ENCODE data around the gene RACK1.
"Not testable (repeated sequence)": the region's sequence is repeated elsewhere in the genome, so short reads cannot be mapped to it uniquely, and the experiment has no call there.

RACK1 gene

DNA sequence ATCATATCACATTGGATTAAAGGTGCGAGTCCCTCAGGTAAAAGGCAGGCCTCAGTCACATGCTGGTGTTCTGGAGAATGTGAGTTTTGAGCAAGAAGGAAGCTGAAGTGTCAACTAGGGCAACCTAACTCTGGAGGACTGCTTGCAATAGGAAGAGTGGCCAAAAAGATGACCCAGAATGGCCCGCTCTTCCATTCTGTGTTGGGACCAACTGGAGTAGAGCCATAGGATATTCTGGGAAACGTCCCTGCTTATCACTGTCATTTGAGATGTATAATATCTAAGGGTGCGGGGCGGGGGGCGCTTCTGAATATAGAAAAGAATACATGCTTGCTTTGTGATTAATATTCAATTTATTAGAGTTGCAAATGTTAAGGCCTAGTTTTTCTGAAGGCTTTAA is 31.6 kb downstream of the RACK1 start:
- DNase-seq = no peak

DNA sequence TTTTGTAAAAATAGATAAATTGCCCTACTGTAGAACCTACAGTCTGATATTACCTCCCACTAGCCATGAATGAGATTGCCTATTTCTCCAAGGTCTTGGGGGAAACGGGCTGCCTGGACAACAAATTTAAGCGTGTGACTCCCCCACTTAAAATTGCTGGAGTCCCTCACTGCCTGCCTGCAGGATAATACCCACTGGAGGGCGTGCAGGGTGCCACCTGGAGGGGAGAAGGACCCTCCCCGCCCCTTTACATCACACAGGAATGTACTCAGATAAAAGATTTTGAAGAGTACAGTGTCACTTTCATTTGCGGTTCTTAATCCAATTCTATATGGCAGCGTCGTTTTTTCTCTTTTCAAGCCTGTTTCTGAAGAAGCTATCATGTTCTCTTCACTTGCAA is 32.5 kb downstream of the RACK1 start:
- no peak for DNase-seq

DNA sequence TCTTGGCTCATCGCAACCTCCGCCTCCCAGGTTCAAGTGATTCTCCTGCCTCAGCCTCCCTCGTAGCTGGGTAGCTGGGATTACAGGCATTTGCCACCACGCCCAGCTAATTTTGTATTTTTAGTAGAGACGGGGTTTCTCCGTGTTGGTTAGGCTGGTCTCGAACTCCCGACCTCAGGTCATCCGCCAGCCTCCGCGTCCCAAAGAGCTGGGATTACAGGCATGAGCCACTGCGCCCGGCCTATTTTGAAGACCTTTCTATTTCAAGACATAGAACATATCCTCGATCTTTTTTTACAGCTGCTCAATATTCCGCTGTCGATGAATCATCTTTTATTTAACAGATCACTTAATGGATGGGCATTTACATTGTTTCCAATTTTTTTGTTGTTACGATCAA is 33.0 kb downstream of the RACK1 start:
- not testable (repeated sequence) for DNase-seq

DNA sequence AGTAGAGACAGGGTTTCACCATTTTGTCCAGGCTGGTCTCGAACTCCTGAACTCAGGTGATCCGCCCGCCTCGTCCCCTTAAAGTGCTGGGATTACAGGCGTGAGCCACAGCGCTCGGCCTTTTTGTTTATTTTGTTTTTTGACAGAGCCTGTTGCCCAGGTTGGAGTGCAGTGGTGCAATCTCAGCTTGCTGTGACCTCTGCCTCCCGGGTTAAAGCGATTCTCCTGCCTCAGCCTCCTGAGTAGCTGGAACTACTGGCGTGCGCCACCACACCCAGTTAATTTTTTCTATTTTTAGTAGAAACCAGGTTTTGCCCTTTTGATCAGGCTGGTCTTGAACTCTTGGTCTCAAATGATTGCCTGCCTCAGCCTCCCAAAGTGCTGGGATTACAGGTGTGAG is 33.6 kb downstream of the RACK1 start:
- DNase-seq = not testable (repeated sequence)

DNA sequence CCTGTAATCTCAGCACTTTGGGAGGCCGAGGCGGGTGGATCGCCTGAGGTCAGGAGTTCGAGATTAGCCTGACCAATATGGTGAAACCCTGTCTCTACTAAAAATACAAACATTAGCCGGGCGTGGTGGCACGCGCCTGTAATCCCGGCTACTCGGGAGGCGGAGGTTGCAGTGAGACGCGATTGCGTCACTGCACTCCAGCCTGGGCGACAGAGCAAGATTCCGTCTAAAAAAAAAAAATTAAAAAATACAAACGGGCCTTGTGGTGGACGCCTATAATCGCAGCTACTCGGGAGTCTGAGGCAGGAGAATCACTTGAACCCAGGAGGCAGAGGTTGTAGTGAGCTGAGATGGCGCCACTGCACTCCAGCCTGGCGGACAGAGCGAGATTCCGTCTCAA is 34.7 kb downstream of the RACK1 start:
- not testable (repeated sequence) for DNase-seq

DNA sequence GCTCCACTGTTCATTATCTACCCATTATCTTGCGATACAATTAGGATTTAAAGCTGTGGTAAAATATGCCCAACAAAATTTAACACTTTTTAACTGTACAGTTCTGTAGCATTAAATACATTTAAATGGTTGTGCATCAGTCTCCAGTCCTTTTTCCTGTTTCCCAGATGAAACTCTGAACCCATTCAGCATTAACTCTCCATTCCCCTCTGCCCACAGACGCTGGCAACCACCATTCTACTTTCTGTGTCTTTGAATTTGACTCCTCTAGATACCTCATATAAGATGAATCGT is 35.8 kb downstream of the RACK1 start:
- no peak for DNase-seq

DNA sequence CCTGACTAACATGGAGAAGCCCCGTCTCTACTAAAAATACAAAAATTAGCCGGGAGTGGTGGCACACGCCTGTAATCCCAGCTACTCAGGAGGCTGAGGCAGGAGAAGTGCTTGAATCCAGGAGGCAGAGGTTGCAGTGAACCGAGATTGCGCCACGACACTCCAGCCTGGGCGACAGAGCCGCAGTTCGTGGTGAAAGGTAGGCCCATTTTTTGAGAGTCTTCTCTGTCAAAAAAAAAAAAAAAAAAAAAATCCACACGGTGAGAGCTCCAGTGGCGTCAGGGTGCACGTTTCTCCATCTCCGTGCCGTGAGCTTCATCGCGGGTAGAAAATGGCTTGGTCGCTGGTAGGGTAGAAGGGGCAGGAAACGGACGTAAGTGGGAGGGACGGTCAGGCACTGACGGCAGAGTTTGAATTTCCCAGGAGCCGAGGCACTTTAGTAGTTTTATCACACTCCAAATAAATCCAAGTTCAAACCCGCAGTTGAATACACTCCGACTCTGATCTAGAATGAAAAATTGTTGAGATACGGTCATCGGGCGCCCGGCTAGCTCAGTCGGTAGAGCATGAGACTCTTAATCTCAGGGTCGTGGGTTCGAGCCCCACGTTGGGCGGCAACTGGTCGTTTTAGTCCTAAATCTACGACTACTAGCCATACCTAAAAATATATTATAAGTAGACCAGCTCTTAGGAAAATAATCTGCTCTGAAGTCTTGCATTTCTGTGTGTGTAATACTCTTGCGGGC is 36.3 kb downstream of the RACK1 start:
- no peak for DNase-seq

DNA sequence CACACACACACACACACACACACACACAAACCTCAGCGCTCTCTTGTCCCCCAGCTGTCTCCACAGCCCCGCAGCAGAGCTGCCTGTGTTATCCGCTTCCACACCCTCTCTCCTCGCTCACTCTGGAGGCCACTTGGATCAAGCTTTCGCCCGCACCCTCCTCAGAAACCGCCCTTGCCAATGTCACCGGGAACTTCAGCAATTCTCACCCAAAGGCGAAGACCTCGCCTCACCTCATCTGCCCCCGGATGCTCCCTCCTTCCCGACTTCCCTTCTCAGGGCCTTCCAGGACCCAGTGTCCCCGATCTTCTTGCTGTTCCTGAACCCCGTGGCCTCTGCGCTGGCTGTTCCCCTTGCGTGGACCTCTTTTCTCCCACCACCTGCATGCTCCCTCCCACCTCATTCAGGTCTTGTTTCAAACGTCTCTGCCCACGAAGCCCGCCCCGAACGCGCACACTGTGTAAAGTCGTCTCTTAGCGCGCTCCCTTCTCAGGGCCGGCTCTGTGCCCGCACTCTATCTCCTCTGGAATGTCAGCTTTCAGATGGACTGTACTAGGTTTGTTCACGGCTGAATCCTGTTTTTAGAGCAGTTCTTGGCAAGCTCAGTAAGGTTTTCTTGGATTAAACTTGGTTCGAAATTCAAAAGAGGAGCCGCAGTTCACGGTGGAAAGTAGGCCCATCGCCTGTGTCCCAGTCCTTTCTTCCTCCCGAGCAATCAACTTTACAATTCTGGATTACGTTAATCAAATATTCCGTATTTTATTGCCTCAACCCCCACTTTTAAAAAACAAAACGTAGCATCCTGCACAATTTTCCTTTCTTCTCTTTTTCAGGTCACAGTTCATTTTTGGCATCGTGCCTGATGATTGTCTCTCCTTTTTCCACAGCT is 37.7 kb downstream of the RACK1 start:
- DNase-seq = no peak

DNA sequence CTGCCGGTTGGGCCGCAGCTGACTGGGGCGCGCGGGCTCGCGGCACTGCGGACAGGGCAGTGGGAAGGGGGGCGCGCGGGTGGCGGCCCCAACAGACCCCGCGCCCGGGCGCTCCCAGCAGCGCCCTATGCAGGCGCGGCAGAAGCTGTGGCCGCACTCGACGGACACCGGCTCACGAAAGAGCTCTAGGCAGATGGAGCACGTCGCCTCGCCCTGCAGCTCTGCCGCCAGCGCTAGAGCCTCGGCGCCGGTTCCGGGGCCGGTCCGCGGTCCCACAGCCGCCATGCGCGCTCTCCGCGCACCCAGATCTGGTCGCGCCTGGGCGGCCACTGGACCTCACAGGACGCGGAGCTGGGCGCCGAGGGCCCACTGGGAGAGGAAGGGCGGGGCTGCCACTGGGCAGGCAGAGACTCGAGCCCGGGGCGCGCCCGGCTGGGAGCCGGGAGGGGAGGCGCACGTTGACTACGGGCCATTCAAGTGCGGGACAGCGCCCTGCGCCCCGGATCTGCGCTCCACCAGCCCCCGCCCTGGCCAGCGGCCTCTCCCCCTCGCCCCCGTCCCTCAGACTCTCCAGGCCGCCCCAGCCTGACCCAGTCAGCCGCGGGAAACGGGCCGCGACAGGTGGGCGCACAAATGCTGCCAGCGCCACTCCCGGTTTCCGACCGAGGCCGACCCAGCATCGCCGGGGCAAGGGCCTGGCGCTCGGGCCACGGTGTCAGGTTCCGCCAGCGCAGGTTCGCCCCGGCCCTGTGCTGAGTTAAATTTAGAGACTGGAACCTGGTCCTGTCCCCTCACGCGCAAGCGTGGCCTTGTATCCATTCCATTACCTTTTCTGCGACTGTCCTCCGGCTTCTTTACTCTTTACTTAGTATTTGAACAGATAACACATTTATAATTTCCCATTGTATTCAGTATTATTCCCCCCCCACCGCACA is 38.6 kb downstream of the RACK1 start, which contains the start of gene TRIM7:
Gene TRIM7 (minus strand): TSS at position 371 of the 935 bp plus-strand sequence. CDS start 86 bp downstream, at position 285.
- no peak for DNase-seq

DNA sequence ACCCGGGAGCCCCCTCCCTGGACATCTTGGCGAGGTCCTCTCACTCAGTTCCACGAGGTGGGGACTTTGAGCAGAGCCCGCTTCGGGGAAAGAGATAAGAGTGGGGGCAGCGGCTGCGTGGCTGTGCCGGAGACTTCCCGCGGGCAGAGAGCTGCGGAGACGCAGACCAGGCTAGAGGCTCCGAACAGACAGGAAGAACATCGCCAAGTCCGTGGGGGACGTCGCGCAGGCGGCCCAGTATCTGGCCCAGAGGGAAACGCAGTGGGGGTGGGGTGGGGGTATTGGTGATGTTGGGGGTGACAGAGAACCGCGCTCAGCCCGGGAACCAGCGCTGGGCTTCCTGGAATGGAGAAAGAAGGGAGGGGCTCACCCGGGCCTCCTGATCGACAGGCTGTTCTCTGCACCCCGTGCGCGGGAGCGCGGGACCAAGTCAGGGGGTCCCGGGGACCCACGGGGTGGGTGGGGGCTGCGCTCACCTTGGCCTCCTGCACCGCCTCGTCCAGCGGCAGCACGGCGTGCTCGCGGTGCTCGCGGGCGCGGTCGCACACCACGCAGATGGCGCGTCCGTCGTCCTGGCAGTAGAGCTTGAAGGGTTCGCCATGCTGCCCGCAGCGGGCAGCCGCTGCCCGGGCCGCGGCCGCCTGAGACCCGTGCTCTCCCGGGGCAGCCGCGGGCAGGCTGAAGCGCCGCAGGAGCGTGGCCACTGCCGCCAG is 39.4 kb downstream of the RACK1 start:
- DNase-seq = no peak

DNA sequence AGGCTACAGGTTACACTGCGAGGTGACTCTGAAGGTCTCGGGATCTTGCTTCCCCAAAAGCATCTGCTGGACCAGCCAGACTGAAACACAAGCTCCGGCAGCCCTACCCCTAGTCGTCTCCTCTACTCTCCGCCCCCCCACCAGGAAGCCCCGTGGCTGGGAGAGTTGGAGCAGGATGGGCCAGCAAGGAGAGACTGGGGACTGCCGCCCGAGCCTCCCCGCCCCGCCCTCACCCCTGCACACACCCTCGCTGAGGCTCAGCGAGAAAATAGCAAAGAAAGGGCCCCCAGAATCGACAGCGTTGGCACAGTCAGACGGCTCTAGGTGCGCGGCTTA is 40.0 kb downstream of the RACK1 start:
- DNase-seq = no peak

DNA sequence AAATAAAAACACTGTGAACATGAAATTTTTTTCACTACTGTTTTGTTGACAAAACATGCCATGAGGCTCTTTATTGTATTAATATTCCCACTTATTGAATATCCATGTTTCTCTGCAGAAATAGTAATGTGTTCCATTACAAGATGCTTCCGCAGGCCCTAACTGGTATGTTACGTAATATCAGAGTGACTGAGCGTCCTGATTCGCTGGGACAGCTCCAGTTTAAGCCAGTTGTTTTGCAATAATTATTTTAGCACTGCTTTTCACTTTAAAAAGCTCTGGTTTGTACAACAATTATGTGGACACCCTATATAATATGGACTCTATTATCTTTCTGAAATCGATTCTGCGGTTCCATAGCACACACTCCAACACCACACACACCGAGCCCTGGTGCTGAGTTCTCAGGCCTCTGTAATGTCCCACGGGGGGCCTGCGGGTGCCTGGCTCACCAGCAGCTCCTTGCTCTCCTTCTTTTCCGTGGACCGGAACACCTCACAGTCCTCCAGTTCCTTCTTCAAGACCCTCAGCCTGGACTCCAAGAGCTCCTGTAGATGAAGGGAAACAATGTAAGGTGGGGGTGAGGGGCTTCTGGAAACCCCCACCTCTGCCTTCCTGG is 40.5 kb downstream of the RACK1 start:
- DNase-seq = no peak

DNA sequence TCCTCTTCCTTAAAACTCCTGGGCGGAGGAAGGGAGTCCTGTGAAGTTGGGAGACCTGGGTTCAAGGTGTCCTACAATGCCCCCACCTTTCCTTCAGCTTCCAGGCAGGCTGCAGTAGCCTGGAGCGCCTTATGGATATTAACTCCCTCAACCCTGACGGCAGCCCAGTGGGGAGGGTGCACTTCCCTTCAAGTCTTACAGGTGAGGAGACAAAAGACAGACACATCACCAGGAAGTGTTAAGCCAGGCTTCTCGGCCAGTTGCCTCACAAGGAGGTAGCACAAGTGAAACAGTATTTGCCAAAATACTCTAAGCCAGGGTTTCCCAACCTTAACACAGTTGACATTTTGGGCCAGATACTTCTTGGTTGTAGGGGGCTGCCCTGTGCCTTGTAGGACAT is 42.9 kb downstream of the RACK1 start:
- DNase-seq = no peak

DNA sequence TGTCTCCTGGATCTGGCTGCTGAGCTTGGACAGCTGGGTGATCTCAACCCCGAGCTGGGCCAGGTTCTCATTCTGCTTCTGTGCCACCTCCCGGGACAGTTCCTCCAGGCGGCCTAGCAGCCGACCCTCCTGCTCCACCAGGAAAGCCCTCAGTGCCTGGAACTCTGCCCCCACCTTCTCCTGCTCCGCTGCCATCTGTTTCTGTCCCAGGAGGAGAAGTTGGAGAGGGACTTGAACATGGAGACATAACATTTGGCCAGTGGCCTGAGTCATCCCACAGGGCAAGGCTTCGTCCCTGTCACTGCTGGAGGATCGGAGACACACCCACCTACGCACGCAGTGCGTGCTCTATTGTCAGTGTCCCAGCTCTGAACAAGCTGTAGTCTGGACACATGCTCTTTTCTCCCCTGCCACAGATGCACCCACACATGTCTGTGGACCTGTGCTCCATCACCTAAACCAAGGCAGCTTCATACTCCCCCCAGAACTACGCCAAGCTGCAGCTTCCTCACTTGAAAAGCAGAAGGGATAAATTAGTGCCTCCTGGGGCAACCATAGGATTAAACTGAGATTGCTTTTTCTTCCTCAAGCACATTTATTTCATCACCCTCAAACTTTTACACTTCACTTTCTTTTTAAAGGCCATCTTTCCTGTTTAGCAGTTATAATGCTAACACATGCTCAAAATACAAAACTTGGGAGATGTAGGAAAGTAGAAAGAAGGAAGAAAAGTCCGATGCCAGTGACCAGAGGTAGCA is 43.6 kb downstream of the RACK1 start:
- DNase-seq = no peak

DNA sequence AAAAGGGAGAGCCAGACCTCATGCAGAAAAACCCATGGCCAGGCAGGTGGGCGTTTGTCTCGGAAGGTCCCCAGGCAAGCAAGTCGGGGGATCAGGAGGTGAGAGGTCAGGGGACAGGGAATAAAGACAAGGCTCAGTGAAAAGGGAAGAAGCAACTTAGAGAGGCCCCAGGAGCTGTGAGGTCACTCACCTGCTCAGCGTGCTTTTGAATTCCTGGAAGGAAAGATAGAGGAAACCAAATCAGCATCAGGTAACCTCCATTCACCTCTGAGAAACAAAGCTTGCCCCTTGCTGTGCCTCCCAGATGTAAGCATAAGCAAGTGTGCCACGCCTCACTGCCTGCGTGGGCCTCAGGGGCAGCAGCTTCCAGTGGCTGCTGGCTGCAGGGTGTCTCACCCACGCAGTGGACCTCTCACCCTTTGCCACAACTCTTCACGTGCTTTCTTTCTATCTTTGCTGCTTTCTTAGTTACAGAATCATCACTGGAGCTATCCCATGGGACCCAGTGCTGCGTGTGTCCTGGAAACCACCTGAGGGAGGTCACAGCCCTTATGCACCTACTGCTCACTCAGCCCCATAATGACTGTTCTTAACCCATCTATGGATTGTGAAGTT is 44.7 kb downstream of the RACK1 start:
- DNase-seq = no peak

DNA sequence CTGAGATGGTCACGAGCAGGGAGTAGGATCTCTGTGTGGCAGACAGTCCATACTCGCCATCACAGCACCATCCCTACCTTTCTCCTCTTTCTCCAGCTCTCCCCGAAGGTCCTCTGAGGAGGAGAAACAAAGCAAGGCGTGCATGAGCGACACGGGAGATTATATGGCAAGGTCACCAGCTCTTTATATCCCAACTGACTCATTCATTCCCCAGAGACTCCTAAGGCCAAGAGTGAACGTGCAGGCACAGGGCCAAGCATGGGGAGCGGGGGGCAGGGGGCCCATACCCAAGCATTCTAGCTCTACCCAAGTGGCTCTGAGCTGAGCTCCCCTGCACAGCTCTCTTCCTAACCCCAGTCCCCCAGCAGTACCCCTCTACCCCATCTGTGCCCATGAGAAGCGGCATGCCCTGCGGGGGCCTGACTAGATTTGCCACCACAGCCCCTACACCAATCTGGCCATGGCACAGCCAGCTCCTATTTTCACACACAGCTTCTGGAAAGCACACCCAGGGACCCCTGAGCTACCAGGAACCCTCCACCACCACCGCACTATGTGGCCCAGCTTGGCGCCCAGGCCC is 45.5 kb downstream of the RACK1 start:
- DNase-seq = no peak

DNA sequence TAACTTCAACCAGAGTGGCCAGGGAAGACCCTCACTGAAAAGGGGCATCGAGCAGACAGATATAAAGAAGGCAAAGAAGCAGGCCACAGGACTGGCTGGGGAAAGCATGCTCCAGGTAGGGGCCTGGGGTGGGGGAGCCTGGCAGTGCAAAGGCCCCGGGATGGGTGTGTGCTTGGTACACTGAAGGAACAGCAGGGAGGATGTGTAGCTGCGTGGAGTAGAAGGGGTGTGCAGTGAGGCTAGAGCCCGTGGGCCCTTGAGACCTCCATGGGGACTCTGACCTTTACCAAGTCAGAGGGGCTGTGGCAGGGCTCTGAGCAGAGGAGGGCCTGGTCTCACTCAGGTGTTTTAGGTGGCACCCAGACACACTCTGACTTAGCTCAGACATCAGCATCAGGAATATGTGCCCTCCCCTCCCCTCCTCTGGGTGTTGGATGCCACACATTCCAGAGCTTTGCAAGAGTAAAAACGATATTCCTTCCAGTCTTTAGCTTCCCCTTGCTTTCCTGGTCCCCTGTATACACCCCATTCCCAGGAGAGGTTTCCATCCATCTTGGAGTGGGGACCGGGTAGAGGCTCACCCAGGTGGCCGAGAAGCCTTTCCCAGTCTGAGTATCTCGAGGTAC is 46.3 kb downstream of the RACK1 start:
- no peak for DNase-seq

DNA sequence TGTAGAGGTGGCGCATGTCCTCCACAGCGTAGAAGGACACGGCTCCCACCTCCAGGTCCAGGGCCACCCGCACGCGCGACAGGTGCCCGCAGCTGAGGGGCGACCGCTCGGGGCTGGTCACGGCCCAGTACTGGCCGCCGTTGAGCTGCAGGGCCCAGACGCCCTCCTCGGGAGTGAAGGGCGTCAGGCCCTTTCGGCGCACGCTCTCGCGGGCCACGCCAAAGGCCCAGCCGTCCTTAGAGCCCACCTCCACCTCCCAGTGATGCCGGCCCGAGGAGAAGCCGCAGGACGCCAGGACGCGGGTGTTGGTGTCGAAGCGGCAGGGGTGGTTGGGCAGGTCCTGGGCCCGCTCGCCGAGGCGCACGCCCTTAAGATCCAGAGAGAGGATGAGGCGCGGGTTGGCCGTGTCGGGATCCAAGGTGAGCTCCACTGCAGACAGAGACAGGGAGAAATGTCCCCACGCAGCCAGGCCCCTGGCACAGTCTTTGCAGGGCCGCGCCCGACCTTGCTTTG is 48.4 kb downstream of the RACK1 start:
- DNase-seq = no peak

DNA sequence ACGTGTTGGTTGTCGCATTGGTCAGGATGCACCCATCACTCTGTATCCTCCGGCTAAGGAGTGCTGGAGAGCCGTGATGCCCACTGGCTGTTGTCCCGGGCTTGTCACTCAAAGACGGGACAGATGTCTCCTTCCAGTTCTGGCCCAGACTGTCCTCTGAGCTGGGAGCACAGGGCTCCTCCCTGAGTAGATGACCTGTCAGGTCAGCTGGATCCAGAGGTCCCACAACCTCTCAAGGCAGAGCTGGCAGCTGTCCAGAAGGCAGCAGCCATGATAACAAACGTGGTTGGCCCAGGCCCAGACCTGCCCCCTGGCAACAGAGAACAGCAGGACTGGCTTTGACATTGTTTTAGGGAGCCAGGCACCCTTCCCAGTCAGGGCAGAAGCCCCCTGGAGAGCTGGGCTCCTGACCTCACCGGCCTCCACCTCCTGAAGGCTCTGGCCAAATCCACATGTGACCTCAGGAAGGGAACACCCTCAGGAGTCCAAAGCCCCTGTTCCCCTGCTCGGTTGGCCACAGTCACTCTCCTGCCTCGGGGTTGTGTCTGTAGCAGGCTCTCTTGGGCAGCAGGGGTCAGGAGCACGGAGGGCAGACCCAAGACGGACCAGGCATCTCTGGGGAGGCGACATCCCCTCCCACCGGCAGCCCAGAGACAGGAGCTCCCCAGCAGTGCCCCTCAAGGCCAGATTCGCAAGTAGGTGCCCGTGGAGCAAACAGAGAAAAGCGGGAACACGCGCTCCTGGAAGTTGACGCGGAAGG is 49.0 kb downstream of the RACK1 start:
- no peak for DNase-seq
